SK-N-SH treated with all-trans-retinoic acid at 6 μM for 48 hours (cell line): ENCODE measurements around the gene EPHA4.

Experiments used
- ATAC-seq: fragments of 200-7000 bp; cut with Tn5 transposase; 3 replicates; pipeline ENCODE4 v1.9.1; 2020; ENCODE audit warnings: mild to moderate bottlenecking, moderate library complexity
- ARNTL ChIP-seq: fragments of 450-650 bp; formaldehyde crosslinking; IDR thresholded peaks from 2 replicates; pipeline ENCODE4 v1.5.0; 2020; ENCODE audit warnings: low read depth, mild to moderate bottlenecking, moderate library complexity, borderline replicate concordance
- BACH2 ChIP-seq: fragments of 250-450 bp; sonication (Bioruptor Pico); IDR thresholded peaks from 2 replicates; pipeline ENCODE4 v1.9.0; 2021; ENCODE audit warnings: mild to moderate bottlenecking, borderline replicate concordance
- CSDC2 ChIP-seq: fragments of 250-450 bp; sonication (Bioruptor Pico); IDR thresholded peaks from 2 replicates; pipeline ENCODE4 v1.5.0; 2020; ENCODE audit warnings: mild to moderate bottlenecking, moderate library complexity
- CSRNP3 ChIP-seq: fragments of 250-450 bp; sonication (Bioruptor Pico); IDR thresholded peaks from 2 replicates; pipeline ENCODE4 v1.5.1; 2021; ENCODE audit warnings: mild to moderate bottlenecking, moderate library complexity
- ESRRG ChIP-seq: fragments of 250-450 bp; sonication (Bioruptor Pico); IDR thresholded peaks from 2 replicates; pipeline ENCODE4 v1.6.1; 2021; ENCODE audit warnings: mild to moderate bottlenecking
- GLIS3 ChIP-seq: fragments of 250-450 bp; sonication (Bioruptor Pico); IDR thresholded peaks from 2 replicates; pipeline ENCODE4 v1.5.0; 2020; ENCODE audit warnings: mild to moderate bottlenecking, moderate library complexity
- ISL1 ChIP-seq: fragments of 250-450 bp; sonication (Bioruptor Pico); IDR thresholded peaks from 2 replicates; pipeline ENCODE4 v2.1.2; 2022; ENCODE audit warnings: mild to moderate bottlenecking, moderate library complexity
- OSR1 ChIP-seq: fragments of 250-450 bp; sonication (Bioruptor Pico); IDR thresholded peaks from 2 replicates; pipeline ENCODE4 v1.8.0; 2022; ENCODE audit warnings: moderate library complexity, mild to moderate bottlenecking, inconsistent platforms
- PATZ1 ChIP-seq: fragments of 250-450 bp; sonication (Bioruptor Pico); IDR thresholded peaks from 2 replicates; pipeline ENCODE4 v1.8.0; 2020; ENCODE audit warnings: mild to moderate bottlenecking, moderate library complexity, borderline replicate concordance
- PPARA ChIP-seq: fragments of 250-450 bp; sonication (Bioruptor Pico); IDR thresholded peaks from 2 replicates; pipeline ENCODE4 v1.5.0; 2020; ENCODE audit warnings: mild to moderate bottlenecking, borderline replicate concordance
- RARB ChIP-seq: fragments of 250-450 bp; sonication (Bioruptor Pico); IDR thresholded peaks from 2 replicates; pipeline ENCODE4 v1.8.0; 2021; ENCODE audit warnings: mild to moderate bottlenecking, moderate library complexity
- SNAI2 ChIP-seq: fragments of 250-450 bp; sonication (Bioruptor Pico); IDR thresholded peaks from 2 replicates; pipeline ENCODE4 v1.5.0; 2020; ENCODE audit warnings: mild to moderate bottlenecking, moderate library complexity
- TCF4 ChIP-seq: fragments of 250-450 bp; sonication (Bioruptor Pico); IDR thresholded peaks from 2 replicates; pipeline ENCODE4 v1.8.0; 2021; ENCODE audit warnings: mild to moderate bottlenecking, moderate library complexity, borderline replicate concordance
- ZC3H10 ChIP-seq: fragments of 250-450 bp; sonication (Bioruptor Pico); IDR thresholded peaks from 2 replicates; pipeline ENCODE4 v1.5.1; 2021; ENCODE audit warnings: mild to moderate bottlenecking, moderate library complexity
- ZFP30 ChIP-seq: fragments of 450-650 bp; formaldehyde crosslinking; IDR thresholded peaks from 2 replicates; pipeline ENCODE4 v1.5.0; 2022; ENCODE audit warnings: mild to moderate bottlenecking, moderate library complexity
- ZNF565 ChIP-seq: fragments of 450-650 bp; formaldehyde crosslinking; conservative IDR thresholded peaks from 2 replicates; pipeline ENCODE4 v1.5.0; 2020; ENCODE audit warnings: low read depth, mild to moderate bottlenecking, moderate library complexity
- ZNF8 ChIP-seq: fragments of 450-650 bp; formaldehyde crosslinking; IDR thresholded peaks from 2 replicates; pipeline ENCODE4 v1.5.0; 2020; ENCODE audit warnings: mild to moderate bottlenecking, moderate library complexity
- TF ChIP-seq, protein P1 (sequence below): fragments of 250-450 bp; sonication (Bioruptor Pico); IDR thresholded peaks from 2 replicates; pipeline ENCODE4 v1.5.0; 2020; ENCODE audit warnings: mild to moderate bottlenecking, moderate library complexity
- TF ChIP-seq, protein P2 (sequence below): fragments of 250-450 bp; sonication (Bioruptor Pico); IDR thresholded peaks from 2 replicates; pipeline ENCODE4 v1.5.1; 2020; ENCODE audit warnings: low read depth, mild to moderate bottlenecking, moderate library complexity
- TF ChIP-seq, protein P3 (sequence below): fragments of 250-450 bp; sonication (Bioruptor Pico); IDR thresholded peaks from 2 replicates; pipeline ENCODE4 v1.8.0; 2021; ENCODE audit warnings: low read depth, mild to moderate bottlenecking, moderate library complexity, borderline replicate concordance

The EPHA4 gene

DNA sequence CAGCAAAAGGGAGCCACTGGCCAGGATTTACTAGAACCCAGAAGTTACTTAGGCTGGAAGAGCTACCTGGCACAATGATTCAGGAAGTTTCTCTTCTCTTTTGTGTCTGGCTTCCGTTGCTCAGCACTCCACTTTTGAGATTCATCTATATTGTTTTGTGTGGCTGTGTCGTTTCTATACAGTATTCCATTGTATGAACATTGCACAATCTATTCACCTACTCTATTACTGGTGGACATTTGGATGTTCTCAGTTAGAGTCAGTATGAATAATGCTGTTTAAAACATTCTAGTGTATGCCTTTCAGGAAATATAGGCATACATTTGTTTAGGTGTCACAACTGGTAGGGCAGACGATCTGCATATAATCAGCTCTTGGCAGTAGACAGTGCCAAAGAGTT, 36.3 kb upstream of the EPHA4 start (continued):
- TF ChIP-seq, protein P1, sequence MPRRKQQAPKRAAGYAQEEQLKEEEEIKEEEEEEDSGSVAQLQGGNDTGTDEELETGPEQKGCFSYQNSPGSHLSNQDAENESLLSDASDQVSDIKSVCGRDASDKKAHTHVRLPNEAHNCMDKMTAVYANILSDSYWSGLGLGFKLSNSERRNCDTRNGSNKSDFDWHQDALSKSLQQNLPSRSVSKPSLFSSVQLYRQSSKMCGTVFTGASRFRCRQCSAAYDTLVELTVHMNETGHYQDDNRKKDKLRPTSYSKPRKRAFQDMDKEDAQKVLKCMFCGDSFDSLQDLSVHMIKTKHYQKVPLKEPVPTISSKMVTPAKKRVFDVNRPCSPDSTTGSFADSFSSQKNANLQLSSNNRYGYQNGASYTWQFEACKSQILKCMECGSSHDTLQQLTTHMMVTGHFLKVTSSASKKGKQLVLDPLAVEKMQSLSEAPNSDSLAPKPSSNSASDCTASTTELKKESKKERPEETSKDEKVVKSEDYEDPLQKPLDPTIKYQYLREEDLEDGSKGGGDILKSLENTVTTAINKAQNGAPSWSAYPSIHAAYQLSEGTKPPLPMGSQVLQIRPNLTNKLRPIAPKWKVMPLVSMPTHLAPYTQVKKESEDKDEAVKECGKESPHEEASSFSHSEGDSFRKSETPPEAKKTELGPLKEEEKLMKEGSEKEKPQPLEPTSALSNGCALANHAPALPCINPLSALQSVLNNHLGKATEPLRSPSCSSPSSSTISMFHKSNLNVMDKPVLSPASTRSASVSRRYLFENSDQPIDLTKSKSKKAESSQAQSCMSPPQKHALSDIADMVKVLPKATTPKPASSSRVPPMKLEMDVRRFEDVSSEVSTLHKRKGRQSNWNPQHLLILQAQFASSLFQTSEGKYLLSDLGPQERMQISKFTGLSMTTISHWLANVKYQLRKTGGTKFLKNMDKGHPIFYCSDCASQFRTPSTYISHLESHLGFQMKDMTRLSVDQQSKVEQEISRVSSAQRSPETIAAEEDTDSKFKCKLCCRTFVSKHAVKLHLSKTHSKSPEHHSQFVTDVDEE (CRISPR knock-in tag), result no peak
- TF ChIP-seq, protein P2, sequence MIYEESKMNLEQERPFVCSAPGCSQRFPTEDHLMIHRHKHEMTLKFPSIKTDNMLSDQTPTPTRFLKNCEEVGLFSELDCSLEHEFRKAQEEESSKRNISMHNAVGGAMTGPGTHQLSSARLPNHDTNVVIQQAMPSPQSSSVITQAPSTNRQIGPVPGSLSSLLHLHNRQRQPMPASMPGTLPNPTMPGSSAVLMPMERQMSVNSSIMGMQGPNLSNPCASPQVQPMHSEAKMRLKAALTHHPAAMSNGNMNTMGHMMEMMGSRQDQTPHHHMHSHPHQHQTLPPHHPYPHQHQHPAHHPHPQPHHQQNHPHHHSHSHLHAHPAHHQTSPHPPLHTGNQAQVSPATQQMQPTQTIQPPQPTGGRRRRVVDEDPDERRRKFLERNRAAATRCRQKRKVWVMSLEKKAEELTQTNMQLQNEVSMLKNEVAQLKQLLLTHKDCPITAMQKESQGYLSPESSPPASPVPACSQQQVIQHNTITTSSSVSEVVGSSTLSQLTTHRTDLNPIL (CRISPR knock-in tag), result no peak
- TF ChIP-seq PPARA (CRISPR knock-in tag) (no peak), ZFP30 (CRISPR knock-in tag) (no peak), SNAI2 (CRISPR knock-in tag) (no peak)

DNA sequence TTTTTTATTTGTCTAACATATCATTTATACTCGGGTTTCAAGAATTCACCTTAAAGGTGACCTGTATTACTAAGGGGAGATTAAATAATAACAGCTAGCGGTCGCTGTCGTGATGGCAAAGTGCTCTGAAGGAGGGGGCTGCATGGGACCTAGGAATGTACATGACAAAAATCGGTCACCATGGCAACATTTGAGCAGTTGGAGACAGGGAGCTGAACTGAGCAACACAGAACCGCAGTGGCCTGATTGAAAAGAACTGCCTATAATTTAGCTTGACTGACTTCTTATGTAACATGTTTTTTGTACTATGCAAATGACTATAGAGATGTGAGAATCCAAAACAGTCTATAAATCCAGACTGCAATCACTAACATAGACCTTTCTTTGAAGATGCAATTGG, 34.3 kb upstream of the EPHA4 start:
- no peak for ATAC-seq
- TF ChIP-seq TCF4 (CRISPR knock-in tag), result no peak
- TF ChIP-seq, protein P3, sequence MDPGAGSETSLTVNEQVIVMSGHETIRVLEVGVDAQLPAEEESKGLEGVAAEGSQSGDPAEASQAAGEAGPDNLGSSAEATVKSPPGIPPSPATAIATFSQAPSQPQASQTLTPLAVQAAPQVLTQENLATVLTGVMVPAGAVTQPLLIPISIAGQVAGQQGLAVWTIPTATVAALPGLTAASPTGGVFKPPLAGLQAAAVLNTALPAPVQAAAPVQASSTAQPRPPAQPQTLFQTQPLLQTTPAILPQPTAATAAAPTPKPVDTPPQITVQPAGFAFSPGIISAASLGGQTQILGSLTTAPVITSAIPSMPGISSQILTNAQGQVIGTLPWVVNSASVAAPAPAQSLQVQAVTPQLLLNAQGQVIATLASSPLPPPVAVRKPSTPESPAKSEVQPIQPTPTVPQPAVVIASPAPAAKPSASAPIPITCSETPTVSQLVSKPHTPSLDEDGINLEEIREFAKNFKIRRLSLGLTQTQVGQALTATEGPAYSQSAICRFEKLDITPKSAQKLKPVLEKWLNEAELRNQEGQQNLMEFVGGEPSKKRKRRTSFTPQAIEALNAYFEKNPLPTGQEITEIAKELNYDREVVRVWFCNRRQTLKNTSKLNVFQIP, result no peak
- TF ChIP-seq ZNF565, result no peak
- TF ChIP-seq ZC3H10 (CRISPR knock-in tag), result no peak
- no peak for TF ChIP-seq ISL1 (CRISPR knock-in tag)
- TF ChIP-seq ZNF8 (CRISPR knock-in tag), result no peak
- no peak for TF ChIP-seq PPARA (CRISPR knock-in tag)
- no peak for TF ChIP-seq ARNTL (CRISPR knock-in tag)
- no peak for TF ChIP-seq CSRNP3 (CRISPR knock-in tag)
- TF ChIP-seq CSDC2, result no peak
- no peak for TF ChIP-seq SNAI2 (CRISPR knock-in tag)
- no peak for TF ChIP-seq GLIS3 (CRISPR knock-in tag)
- no peak for TF ChIP-seq OSR1 (CRISPR knock-in tag)
- no peak for TF ChIP-seq BACH2 (CRISPR knock-in tag)
- TF ChIP-seq PATZ1 (CRISPR knock-in tag), result no peak
- TF ChIP-seq, protein P1 (CRISPR knock-in tag), result no peak

DNA sequence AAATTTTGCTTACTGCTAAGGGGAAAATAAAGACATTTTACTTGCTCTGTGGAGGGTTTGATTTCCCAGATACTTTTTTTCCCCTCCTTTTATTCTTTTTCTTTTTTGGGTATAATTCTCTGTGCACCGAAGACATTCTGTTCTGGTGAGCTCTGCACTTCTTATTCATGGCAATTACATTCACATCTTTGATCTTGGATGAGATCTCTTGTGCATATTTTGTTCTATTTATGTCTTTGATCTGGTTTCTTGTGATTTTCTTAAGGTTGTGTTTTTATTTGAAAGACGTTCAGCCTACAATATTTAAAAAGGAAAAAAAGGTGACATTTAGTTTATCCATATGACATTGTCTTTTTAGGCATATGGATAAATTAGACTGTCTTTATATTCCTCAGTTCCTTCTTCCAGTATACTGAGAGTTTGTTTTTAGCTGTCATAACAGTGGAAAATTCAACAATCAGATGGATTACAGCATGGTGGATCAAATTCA, 33.7 kb upstream of the EPHA4 start:
- no peak for ATAC-seq
- no peak for TF ChIP-seq ZC3H10 (CRISPR knock-in tag)
- TF ChIP-seq ZNF565, result no peak
- TF ChIP-seq SNAI2 (CRISPR knock-in tag), result no peak
- no peak for TF ChIP-seq RARB (CRISPR knock-in tag)
- TF ChIP-seq ARNTL (CRISPR knock-in tag), result no peak
- no peak for TF ChIP-seq GLIS3 (CRISPR knock-in tag)
- TF ChIP-seq, protein P3, result no peak
- no peak for TF ChIP-seq ESRRG
- TF ChIP-seq, protein P2 (CRISPR knock-in tag), result no peak
